GM18867 (cell line): ENCODE measurements around the gene SFXN3.

Source experiments
- ATAC-seq: cut with Tn5 transposase; IDR thresholded peaks from one replicate; pipeline ENCODE4 v1.9.1; 2021; ENCODE audit warnings: mild to moderate bottlenecking, moderate library complexity; ENCODE audit not compliant: unreplicated experiment

SFXN3 gene

GRCh38 chr10:100999742-101000126 lies 31.3 kb upstream of the SFXN3 start, which contains the start of gene LZTS2:
LZTS2 (plus strand) TSS chr10:100999808; CDS start chr10:101002539, 2,731 bp downstream.
- no peak for ATAC-seq

DNA sequence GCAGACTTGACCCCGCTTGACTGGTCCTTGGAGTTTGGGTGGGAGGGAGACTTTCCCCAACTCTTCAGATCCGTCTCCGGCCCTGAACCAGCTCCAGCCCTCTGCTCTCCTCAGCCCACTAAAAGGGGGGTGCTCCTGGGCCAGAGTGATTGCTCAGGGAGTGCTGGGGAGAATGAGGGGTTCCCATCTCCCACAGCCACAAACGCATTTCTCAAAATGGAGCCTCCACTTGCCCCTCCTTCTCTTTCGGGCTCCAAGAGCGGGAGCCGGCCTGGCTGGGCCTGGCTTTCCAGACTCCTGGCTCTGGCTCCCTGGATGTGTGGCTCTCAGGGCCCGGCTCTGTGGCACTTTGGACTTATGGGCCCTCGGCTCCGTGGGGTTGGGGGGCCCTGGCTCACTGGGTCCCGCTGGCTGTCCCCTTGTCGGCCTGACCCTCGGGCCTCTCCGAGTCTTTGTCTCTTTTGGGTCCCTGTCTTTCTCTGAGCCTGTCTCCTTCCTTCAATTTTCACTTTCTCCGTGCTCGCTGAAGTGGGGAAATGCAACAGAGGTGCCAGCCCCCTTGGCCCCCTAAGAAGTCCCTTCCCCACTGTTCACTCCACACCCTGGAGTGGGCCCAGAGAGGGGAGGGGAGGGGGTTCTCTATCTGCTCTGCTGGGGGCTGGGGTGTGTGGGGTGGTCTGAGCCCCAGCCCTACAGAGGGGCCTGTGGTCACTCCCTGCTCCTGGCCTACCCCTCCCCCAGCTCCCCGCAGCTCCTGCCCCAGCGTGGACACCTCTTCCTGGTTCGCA lies 30.7 kb upstream of the SFXN3 start:
- no peak for ATAC-seq

DNA sequence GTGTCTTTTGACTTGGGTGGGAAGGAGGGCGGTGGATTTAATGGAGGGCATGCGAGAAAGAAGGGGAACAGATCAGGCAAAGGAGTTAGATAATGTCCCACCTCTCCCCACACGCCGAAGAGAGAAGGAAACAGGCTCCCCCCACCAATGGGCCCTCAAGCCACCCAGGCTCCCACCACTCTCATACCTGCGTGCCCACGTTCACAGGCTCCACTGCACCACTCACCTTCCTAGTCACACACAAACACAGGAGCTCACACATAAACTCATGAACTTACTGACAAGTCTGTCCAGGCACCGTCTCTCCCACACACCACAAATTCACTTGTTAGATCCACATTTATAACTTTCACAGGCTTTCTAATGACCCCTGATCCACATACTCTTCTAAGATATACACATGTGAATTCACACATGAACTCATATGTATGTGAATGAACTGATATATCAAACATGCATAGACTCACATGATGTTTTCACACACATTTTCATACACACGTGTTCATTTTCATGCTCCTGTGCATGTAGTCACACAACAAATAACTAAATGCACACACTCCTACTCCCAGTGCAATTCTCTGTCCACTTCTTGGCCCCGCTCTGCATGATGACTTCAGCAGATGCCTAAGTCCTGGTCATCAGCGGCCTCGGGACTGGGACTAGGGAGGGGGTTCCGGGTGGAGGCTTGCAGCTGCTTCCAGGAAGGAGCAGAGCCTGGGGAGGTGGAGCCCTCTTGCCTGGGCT lies 29.9 kb upstream of the SFXN3 start:
- no peak for ATAC-seq

GRCh38 chr10:101001659-101002035 lies 29.4 kb upstream of the SFXN3 start:
- no peak for ATAC-seq

DNA sequence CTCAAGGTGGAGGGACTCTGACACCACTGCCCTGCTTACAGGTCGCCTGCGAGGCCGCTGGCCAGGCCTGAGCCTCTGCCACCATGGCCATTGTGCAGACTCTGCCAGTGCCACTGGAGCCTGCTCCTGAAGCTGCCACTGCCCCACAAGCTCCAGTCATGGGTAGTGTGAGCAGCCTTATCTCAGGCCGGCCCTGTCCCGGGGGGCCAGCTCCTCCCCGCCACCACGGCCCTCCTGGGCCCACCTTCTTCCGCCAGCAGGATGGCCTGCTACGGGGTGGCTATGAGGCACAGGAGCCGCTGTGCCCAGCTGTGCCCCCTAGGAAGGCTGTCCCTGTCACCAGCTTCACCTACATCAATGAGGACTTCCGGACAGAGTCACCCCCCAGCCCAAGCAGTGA lies 28.6 kb upstream of the SFXN3 start:
- no peak for ATAC-seq

DNA sequence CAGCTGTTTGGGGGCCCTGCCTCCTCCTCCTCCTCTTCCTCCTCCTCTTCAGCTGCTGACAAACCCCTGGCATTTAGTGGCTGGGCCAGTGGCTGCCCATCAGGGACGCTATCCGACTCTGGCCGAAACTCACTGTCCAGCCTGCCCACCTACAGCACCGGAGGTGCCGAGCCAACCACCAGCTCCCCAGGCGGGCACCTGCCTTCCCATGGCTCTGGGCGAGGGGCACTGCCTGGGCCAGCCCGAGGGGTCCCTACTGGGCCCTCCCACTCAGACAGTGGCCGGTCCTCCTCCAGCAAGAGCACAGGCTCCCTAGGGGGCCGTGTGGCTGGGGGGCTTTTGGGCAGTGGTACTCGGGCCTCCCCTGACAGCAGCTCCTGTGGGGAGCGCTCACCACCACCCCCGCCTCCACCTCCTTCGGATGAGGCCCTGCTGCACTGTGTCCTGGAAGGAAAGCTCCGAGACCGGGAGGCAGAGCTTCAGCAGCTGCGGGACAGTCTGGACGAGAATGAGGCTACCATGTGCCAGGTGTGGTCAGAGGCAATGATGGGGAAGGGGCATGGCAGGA lies 27.3 kb upstream of the SFXN3 start:
- ATAC-seq: no peak

GRCh38 chr10:101005361-101005760 lies 25.7 kb upstream of the SFXN3 start:
- ATAC-seq: no peak

DNA sequence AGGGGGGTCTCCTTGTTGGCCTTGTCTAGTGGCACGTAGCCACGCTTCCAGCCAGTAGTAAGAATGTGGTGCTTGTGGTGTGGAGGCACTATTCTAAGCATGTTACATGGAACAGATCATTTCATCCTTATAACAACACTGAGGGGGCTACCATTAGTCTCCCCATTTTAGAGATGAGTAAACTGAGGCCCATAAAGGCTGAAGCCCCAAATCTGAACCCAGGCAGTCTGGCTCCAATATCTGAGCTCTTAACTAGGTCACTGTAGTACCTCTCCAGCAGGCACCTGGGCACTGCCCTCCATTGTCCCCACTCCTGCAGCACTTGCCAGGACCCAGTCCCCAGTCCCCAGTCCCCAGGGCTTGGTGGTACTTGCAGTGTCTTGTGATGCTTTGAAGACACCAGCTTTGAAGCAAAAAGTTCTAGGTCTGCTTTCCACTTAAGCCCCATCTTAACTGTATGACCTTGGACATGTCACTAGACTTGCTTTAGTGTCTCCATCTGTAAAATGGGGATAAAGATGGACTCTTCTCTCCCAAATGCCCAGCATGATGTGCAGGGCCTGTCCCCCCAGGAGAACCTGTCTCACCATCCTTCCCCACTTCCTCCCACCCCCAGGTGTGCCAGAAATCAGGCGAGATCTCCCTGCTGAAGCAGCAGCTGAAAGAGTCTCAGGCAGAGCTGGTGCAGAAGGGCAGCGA lies 25.0 kb upstream of the SFXN3 start:
- ATAC-seq: no peak

GRCh38 chr10:101006593-101007098 lies 24.4 kb upstream of the SFXN3 start:
- ATAC-seq: no peak

GRCh38 chr10:101007099-101007711 lies 23.8 kb upstream of the SFXN3 start:
- no peak for ATAC-seq

DNA sequence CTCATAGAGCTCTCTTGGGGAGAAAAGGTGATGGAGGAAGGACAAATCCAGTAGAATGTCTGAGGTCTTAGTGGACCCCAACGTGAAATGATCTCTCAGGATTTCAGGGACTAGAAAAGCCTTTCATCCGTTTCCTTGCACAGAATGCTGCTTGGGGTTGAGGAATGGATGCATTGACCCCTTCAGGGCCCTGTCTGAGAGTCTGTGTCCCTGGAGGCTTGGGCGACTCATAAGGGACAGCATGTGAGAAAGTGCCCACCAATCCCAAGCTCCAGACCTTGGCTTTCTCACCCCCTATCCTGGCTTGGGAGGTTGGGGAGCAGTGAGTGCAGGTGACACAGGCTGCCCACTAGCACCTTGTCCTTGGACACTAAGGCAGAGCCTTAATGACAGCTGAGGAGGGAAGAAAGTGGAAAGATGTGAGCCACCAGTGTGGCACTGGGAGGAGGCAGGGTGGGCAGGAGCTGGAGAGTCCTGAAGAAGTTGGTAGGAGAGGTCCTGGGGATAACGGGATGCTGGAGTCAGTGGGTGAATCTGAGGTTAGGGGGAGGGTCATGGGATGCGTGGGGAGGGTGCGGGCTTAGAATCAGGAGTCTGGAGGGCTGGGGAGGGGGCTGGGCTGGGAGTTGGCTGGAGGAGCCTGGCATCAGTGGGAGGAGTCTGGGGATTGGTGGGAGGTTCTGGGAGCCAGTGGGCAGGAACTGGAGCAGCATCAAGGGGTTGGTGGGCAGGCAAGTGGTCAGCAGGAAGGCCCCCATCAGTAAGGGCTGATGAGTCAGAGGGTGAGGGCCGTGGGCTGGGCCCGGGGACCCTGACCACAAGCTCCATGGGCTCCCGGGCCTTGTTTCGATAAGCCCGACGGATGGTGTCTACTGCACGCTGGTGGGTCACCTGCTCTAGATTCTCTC lies 22.9 kb upstream of the SFXN3 start:
- no peak for ATAC-seq

DNA sequence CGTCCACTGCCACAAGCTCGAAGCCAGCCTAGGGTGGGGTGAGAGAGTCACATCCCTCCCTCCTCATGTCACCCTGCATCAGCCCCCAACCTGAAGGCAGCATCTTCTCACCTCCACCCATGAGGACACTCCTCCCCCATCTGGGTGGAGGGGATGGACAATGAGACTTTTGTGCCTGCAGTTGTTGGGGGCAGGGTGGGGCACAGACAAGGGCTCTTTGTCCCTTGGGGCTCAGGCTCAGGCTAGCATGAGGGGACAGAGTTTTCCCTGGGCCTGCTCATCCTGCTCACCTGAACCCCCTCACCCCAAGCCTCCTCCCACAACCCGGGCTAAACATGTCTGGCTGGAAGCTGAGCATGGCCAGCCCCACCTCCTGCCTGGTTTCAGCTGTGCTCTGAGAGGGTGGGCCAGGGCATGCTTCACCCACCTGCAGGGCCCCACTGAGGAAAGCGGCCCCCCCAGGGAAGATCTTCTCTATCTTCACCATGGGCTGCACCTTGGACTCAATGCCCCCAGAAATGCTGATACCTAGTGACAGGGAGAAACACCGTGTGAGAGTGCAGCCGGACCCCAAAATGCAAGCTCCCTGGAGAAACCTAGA lies 22.1 kb upstream of the SFXN3 start:
- ATAC-seq: no peak

DNA sequence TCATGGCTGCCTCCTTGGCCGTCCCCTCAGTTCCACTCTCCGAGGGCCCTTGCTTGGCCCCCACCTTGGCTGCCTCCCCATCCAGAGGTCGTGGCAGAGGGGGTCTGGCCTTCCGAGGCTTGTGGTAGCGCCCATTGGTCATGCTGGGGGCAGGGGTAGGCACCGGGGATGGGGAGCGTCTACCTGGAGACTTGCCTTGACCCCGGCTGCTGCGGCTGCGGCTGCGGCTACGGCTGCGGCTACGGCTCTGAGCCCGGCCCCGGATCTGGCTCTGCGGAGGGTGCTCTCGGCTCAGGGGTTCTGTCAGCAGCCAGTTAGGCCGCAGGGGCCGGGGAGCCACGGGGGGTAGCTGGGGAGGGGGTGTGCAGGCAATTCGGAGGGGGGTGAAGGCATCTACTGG lies 20.7 kb upstream of the SFXN3 start:
- ATAC-seq: no peak

- ATAC-seq: no peak
These were observed 19.3 kb upstream of the SFXN3 start for GRCh38 chr10:101011517-101012423.

- peak; percentile 75 for ATAC-seq
These were observed 18.3 kb upstream of the SFXN3 start for GRCh38 chr10:101012525-101013364.

GRCh38 chr10:101013365-101013825 lies 17.6 kb upstream of the SFXN3 start:
- no peak for ATAC-seq

DNA sequence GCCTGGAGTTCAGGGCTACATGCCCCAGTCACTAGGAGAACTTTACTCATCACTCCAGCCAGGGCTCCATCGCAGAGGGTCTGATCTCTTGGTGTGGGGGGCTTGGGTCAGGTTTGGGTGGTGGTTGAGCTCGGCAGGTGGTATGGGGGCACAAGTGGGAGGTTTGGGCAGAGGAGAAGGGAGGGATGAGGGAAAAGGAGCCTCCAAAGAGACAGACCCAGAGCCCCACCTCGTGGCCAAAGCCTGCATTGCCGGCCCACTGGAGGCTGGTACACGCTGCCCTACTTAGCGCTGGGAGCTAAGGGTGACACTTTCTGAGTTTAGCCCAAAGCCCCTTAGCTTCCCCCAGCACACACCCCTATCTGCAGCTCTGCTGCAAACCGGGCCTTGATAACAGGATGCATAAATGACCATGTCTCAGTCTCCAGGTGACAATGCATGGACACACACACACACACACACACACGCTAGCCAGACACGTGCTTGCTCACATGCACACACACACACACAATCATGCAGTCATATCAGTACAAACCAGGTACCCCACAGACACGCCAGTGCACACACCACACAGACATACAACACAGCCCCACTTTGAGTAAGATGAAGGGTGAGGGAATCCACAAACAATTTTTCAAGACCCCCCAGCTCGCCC lies 16.7 kb upstream of the SFXN3 start:
- no peak for ATAC-seq
